ENCODE data around the gene CEBPG.

The CEBPG gene

GRCh38 chr19:33405553-33406461 is 32.3 kb downstream of the CEBPG start:
- H3K4me3 ChIP-seq (ENCODE audit: low read depth, low read length): no peak overlapping the region

GRCh38 chr19:33406521-33407139 is 33.1 kb downstream of the CEBPG start:
- no peak overlapping the region for H3K4me3 ChIP-seq (ENCODE audit: low read depth, low read length)

GRCh38 chr19:33407140-33407551 is 33.6 kb downstream of the CEBPG start:
- H3K4me3 ChIP-seq (ENCODE audit: low read depth, low read length): no peak overlapping the region

GRCh38 chr19:33407716-33408115 is 34.2 kb downstream of the CEBPG start:
- no peak overlapping the region for H3K4me3 ChIP-seq (ENCODE audit: low read depth, low read length)

GRCh38 chr19:33408116-33408515 is 34.6 kb downstream of the CEBPG start:
- no peak overlapping the region for H3K4me3 ChIP-seq (ENCODE audit: low read depth, low read length)

- no peak overlapping the region for H3K4me3 ChIP-seq (ENCODE audit: low read depth, low read length)
These were observed 35.3 kb downstream of the CEBPG start for GRCh38 chr19:33408538-33409434.

GRCh38 chr19:33409906-33410685 is 36.6 kb downstream of the CEBPG start:
- no peak overlapping the region for H3K4me3 ChIP-seq (ENCODE audit: low read depth, low read length)

GRCh38 chr19:33410915-33411401 is 37.4 kb downstream of the CEBPG start:
- H3K4me3 ChIP-seq (ENCODE audit: low read depth, low read length): no peak overlapping the region

GRCh38 chr19:33411621-33412180 is 38.2 kb downstream of the CEBPG start:
- no peak overlapping the region for H3K4me3 ChIP-seq (ENCODE audit: low read depth, low read length)

- no peak overlapping the region for H3K4me3 ChIP-seq (ENCODE audit: low read depth, low read length)
These were observed 39.3 kb downstream of the CEBPG start for GRCh38 chr19:33412601-33413425.

GRCh38 chr19:33413426-33413725 is 39.9 kb downstream of the CEBPG start:
- no peak overlapping the region for H3K4me3 ChIP-seq (ENCODE audit: low read depth, low read length)

- no peak overlapping the region for H3K4me3 ChIP-seq (ENCODE audit: low read depth, low read length)
These were observed 40.6 kb downstream of the CEBPG start for GRCh38 chr19:33413868-33414666.

- H3K4me3 ChIP-seq (ENCODE audit: low read depth, low read length): no peak overlapping the region
These were observed 41.4 kb downstream of the CEBPG start for GRCh38 chr19:33414667-33415605.

GRCh38 chr19:33416307-33417215 is 43.1 kb downstream of the CEBPG start:
- H3K4me3 ChIP-seq (ENCODE audit: low read depth, low read length): no peak overlapping the region

GRCh38 chr19:33417751-33418150 is 44.2 kb downstream of the CEBPG start:
- H3K4me3 ChIP-seq (ENCODE audit: low read depth, low read length): no peak overlapping the region

- no peak overlapping the region for H3K4me3 ChIP-seq (ENCODE audit: low read depth, low read length)
These were observed 45.0 kb downstream of the CEBPG start for GRCh38 chr19:33418461-33418860.
